WTC11 (cell line): ENCODE measurements around the gene RABGEF1.
"Not testable (repeated sequence)": the region's sequence is repeated elsewhere in the genome, so short reads cannot be mapped to it uniquely, and the experiment has no call there.

Source experiments
- CREM ChIP-seq: sonication (generic); formaldehyde crosslinking; IDR thresholded peaks from 2 replicates; pipeline ENCODE4 v1.8.1; 2022; ENCODE audit warnings: mild to moderate bottlenecking, missing genetic modification reagents, moderate library complexity
- E2F5 ChIP-seq: sonication (generic); formaldehyde crosslinking; IDR thresholded peaks from 2 replicates; pipeline ENCODE4 v1.8.1; 2022; ENCODE audit warnings: mild to moderate bottlenecking, moderate library complexity, missing genetic modification reagents
- FOXP4 ChIP-seq: sonication (generic); formaldehyde crosslinking; IDR thresholded peaks from 2 replicates; pipeline ENCODE4 v1.8.0; 2022; ENCODE audit warnings: mild to moderate bottlenecking, missing genetic modification reagents
- MXD4 ChIP-seq: fragments of 250-450 bp; sonication (Bioruptor Pico); IDR thresholded peaks from 2 replicates; pipeline ENCODE4 v1.8.0; 2021; ENCODE audit warnings: mild to moderate bottlenecking, moderate library complexity, borderline replicate concordance
- NFATC4 ChIP-seq: fragments of 250-450 bp; sonication (Bioruptor Pico); IDR thresholded peaks from 2 replicates; pipeline ENCODE4 v1.9.0; 2021; ENCODE audit warnings: mild to moderate bottlenecking
- SP1 ChIP-seq: sonication (generic); formaldehyde crosslinking; conservative IDR thresholded peaks from 2 replicates; pipeline ENCODE4 v1.8.1; 2022; ENCODE audit warnings: missing genetic modification reagents
- TEAD1 ChIP-seq: sonication (generic); formaldehyde crosslinking; IDR thresholded peaks from 2 replicates; pipeline ENCODE4 v1.8.0; 2022; ENCODE audit warnings: mild to moderate bottlenecking, missing genetic modification reagents
- TEAD4 ChIP-seq: sonication (generic); formaldehyde crosslinking; IDR thresholded peaks from 2 replicates; pipeline ENCODE4 v1.8.0; 2022; ENCODE audit warnings: mild to moderate bottlenecking, missing genetic modification reagents
- USF2 ChIP-seq: sonication (generic); formaldehyde crosslinking; IDR thresholded peaks from 2 replicates; pipeline ENCODE4 v1.8.1; 2023; ENCODE audit warnings: mild to moderate bottlenecking, missing genetic modification reagents, moderate library complexity
- ZNF138 ChIP-seq: sonication (generic); formaldehyde crosslinking; conservative IDR thresholded peaks from 2 replicates; pipeline ENCODE4 v1.8.1; 2022; ENCODE audit warnings: mild to moderate bottlenecking, moderate library complexity, missing genetic modification reagents
- TF ChIP-seq, protein P1 (sequence below): fragments of 200-600 bp; IDR thresholded peaks from 2 replicates; pipeline ENCODE4 v1.8.0; 2022; ENCODE audit warnings: antibody characterized with exemption
- TF ChIP-seq, protein P2 (sequence below): sonication (generic); formaldehyde crosslinking; IDR thresholded peaks from 2 replicates; pipeline ENCODE4 v1.8.0; 2022; ENCODE audit warnings: mild to moderate bottlenecking, missing genetic modification reagents
- TF ChIP-seq, protein P3 (sequence below): sonication (generic); formaldehyde crosslinking; IDR thresholded peaks from 2 replicates; pipeline ENCODE4 v1.8.1; 2022; ENCODE audit warnings: mild to moderate bottlenecking, missing genetic modification reagents, moderate library complexity, borderline replicate concordance
- TF ChIP-seq, protein P4 (sequence below): sonication (generic); formaldehyde crosslinking; IDR thresholded peaks from 2 replicates; pipeline ENCODE4 v1.8.1; 2022; ENCODE audit warnings: low read depth, mild to moderate bottlenecking, moderate library complexity, missing genetic modification reagents, borderline replicate concordance

DNA sequence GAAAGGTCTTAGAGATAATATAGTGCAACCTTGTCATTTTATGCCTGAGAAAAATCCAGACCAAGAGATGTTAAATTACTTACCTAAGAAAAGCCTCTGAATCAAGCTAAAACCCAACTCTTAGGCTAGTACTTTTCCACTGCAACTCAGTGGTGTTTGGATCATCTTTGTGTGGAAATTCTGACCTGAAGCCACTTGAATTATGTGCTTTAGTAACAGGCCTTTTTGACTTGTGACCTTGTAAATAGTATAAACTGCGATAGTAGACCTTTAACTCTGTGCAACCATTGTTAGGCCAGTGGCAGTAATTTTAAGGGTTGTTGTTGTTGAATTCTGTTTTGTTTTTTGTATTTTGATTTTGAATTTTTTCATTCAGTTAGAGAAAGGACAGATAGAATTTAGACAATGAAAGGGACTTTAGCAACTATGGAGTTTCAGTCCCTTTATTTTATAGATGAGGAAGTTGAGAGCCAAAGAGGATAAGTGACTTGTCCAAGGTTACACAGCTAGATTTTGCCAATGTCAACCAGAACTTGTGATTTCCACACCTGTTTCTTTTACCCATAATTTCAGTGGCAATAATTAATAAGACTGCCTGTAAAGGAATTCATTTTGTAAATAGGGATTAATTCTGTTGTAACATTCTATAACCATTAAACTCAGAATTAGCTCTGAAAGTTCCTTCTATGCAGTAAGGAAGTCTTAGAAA is 43.5 kb downstream of the RABGEF1 start:
- TF ChIP-seq, protein P1, sequence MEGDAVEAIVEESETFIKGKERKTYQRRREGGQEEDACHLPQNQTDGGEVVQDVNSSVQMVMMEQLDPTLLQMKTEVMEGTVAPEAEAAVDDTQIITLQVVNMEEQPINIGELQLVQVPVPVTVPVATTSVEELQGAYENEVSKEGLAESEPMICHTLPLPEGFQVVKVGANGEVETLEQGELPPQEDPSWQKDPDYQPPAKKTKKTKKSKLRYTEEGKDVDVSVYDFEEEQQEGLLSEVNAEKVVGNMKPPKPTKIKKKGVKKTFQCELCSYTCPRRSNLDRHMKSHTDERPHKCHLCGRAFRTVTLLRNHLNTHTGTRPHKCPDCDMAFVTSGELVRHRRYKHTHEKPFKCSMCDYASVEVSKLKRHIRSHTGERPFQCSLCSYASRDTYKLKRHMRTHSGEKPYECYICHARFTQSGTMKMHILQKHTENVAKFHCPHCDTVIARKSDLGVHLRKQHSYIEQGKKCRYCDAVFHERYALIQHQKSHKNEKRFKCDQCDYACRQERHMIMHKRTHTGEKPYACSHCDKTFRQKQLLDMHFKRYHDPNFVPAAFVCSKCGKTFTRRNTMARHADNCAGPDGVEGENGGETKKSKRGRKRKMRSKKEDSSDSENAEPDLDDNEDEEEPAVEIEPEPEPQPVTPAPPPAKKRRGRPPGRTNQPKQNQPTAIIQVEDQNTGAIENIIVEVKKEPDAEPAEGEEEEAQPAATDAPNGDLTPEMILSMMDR = not testable (repeated sequence)
- not testable (repeated sequence) for TF ChIP-seq TEAD4 (CRISPR knock-in tag); FOXP4 (CRISPR knock-in tag); MXD4; CREM; USF2 (CRISPR knock-in tag); ZNF138 (CRISPR knock-in tag); NFATC4; TEAD1 (CRISPR knock-in tag); E2F5 (CRISPR knock-in tag); SP1 (CRISPR knock-in tag)
- TF ChIP-seq, protein P2, sequence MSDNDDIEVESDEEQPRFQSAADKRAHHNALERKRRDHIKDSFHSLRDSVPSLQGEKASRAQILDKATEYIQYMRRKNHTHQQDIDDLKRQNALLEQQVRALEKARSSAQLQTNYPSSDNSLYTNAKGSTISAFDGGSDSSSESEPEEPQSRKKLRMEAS (CRISPR knock-in tag) = not testable (repeated sequence)
- TF ChIP-seq, protein P3, sequence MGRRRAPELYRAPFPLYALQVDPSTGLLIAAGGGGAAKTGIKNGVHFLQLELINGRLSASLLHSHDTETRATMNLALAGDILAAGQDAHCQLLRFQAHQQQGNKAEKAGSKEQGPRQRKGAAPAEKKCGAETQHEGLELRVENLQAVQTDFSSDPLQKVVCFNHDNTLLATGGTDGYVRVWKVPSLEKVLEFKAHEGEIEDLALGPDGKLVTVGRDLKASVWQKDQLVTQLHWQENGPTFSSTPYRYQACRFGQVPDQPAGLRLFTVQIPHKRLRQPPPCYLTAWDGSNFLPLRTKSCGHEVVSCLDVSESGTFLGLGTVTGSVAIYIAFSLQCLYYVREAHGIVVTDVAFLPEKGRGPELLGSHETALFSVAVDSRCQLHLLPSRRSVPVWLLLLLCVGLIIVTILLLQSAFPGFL (CRISPR knock-in tag) = not testable (repeated sequence)
- TF ChIP-seq, protein P4, sequence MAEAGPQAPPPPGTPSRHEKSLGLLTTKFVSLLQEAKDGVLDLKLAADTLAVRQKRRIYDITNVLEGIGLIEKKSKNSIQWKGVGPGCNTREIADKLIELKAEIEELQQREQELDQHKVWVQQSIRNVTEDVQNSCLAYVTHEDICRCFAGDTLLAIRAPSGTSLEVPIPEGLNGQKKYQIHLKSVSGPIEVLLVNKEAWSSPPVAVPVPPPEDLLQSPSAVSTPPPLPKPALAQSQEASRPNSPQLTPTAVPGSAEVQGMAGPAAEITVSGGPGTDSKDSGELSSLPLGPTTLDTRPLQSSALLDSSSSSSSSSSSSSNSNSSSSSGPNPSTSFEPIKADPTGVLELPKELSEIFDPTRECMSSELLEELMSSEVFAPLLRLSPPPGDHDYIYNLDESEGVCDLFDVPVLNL (CRISPR knock-in tag) = not testable (repeated sequence)
